T-cell (primary cell): ENCODE measurements around the gene FABP7. TPM values are rescaled to one million over a fixed set of nuclear protein-coding genes. Genes with fewer than 3 reads are reported as not detected.

Experiments
- ATAC-seq, 4 experiments: fragments of 200-7000 bp in 3 of 4; fragments of 150-1000 bp in 1 of 4; cut with Tn5 transposase; replicated peaks in 1 of 4; 1 replicate in 3 of 4; 2 replicates in 1 of 4; pipeline ENCODE4 v1.10.0; 2021; ENCODE audit warnings: moderate library complexity in 3 of 4, mild to moderate bottlenecking in 2 of 4, moderate number of reproducible peaks in 1 of 4
- CTCF ChIA-PET, 2 donors: fragments of 300-600 bp; sonication (Branson Sonifier 250); formaldehyde crosslinking; loops; one replicate each; lab custom pipeline; 2022; ENCODE audit warnings: antibody characterized with exemption in 2 of 2; lab: Charles Lee
- POLR2A ChIA-PET, 2 donors: fragments of 300-600 bp; sonication (Branson Sonifier 250); formaldehyde crosslinking; loops; one replicate each; lab custom pipeline; 2022; ENCODE audit warnings: antibody characterized with exemption in 2 of 2; lab: Charles Lee
- DNase-seq, 35 experiments: peaks; one replicate each; pipeline versions ENCODE4 v3.0.0 to v3.0.0-alpha.2; 2013 to 2023
- H3K27ac ChIP-seq: one replicate; pipeline ENCODE4 v1.5.1; 2013; ENCODE audit warnings: low read length
- H3K27me3 ChIP-seq, 2 experiments: replicated peaks in 1 of 2; 1 replicate in 1 of 2; 2 replicates in 1 of 2; pipeline versions ENCODE4 v1.6.1 to v1.7.0; 2013; ENCODE audit warnings: low read length in 1 of 2, mixed read lengths in 1 of 2; ENCODE audit not compliant: control insufficient read depth in 2 of 2, insufficient read depth in 2 of 2; ENCODE audit errors: extremely low read depth in 1 of 2
- H3K36me3 ChIP-seq, 2 donors: 1 replicate in 1 of 2; 2 replicates in 1 of 2; pipeline versions ENCODE4 v1.6.1 to v1.7.0; 2013; ENCODE audit warnings: low read length in 1 of 2; ENCODE audit not compliant: control insufficient read depth in 2 of 2, insufficient read depth in 1 of 2; ENCODE audit errors: extremely low read depth in 1 of 2
- H3K4me1 ChIP-seq, 2 experiments: 1 replicate in 1 of 2; 2 replicates in 1 of 2; pipeline versions ENCODE4 v1.6.1 to v1.7.0; 2013; ENCODE audit warnings: low read length in 2 of 2, mixed read lengths in 1 of 2; ENCODE audit not compliant: insufficient read depth in 2 of 2, control insufficient read depth in 1 of 2; ENCODE audit errors: extremely low read depth in 1 of 2
- H3K4me3 ChIP-seq, 2 donors: 1 replicate in 1 of 2; 2 replicates in 1 of 2; pipeline versions ENCODE4 v1.5.1 to v1.7.0; 2013; ENCODE audit warnings: mild to moderate bottlenecking in 2 of 2, low read length in 1 of 2, moderate library complexity in 1 of 2; ENCODE audit not compliant: control insufficient read depth in 1 of 2; ENCODE audit errors: extremely low read depth in 1 of 2
- H3K9me3 ChIP-seq: 2 replicates; pipeline ENCODE4 v1.7.0; 2013
- H3K27ac Mint-ChIP-seq, 2 donors: one replicate each; pipeline ENCODE4 v1.8.0; 2020 to 2021; ENCODE audit warnings: mild to moderate bottlenecking in 2 of 2, mixed read lengths in 2 of 2
- H3K27me3 Mint-ChIP-seq, 2 donors: one replicate each; pipeline ENCODE4 v1.8.0; 2021 to 2022; ENCODE audit warnings: mixed read lengths in 2 of 2
- H3K36me3 Mint-ChIP-seq: one replicate; pipeline ENCODE4 v1.8.0; 2021; ENCODE audit warnings: mixed read lengths
- H3K4me1 Mint-ChIP-seq, 3 donors: one replicate each; pipeline ENCODE4 v1.8.0; 2020 to 2022; ENCODE audit warnings: mixed read lengths in 3 of 3, mild to moderate bottlenecking in 1 of 3
- H3K4me3 Mint-ChIP-seq, 3 donors: one replicate each; pipeline ENCODE4 v1.8.0; 2020 to 2022; ENCODE audit warnings: mild to moderate bottlenecking in 3 of 3, mixed read lengths in 3 of 3, moderate library complexity in 3 of 3
- H3K9me3 Mint-ChIP-seq, 3 donors: one replicate each; pipeline ENCODE4 v1.8.0; 2020 to 2022; ENCODE audit warnings: mixed read lengths in 3 of 3
- WGBS: methylation state at CpG from one replicate; pipeline ENCODE4 v1.1.5; 2013; ENCODE audit warnings: missing lambda C conversion rate; ENCODE audit not compliant: insufficient coverage; 5-methylcytosine and 5-hydroxymethylcytosine counted together
- total RNA-seq, 35 experiments: library from RNA in 6 of 35; stranded (reverse) in 6 of 35; fragments of 120-200 nt in 1 of 35; gene quantifications; one replicate each; pipeline versions ENCODE4 v1.2.1 to v1.2.4 and lab custom pipeline; 2013 to 2026

Gene FABP7
- total RNA-seq, 5 donors from 2014 or later (not counting 1 experiment from before 2014, with no cell fraction given): not detected

GRCh38 chr6:122832459-122832858 lies 52.9 kb downstream of the FABP7 start:
- ATAC-seq (no peak), DNase-seq (no peak)
- Histone ChIP-seq H3K4me1 (no peaks in the 10 kb centered on the region), H3K4me3 (no peak overlapping the region), H3K36me3 (no peaks in the 10 kb centered on the region), H3K9me3 (no peaks in the 10 kb centered on the region), H3K27ac (no peak overlapping the region), H3K27me3 (peaks cover 2 to 3% of the 10 kb centered on the region in 2 experiments)
- Mint-ChIP-seq H3K9me3 (no peaks in the 10 kb centered on the region), H3K4me3 (no peak overlapping the region), H3K27ac (no peak overlapping the region), H3K36me3 (no peaks in the 10 kb centered on the region), H3K27me3 (peaks cover 4 to 12% of the 10 kb centered on the region in 2 donors), H3K4me1 (no peaks in the 10 kb centered on the region)
- 100% methylated on average over 1 of the region's 3 CpGs for WGBS
- ChIA-PET CTCF (no interaction called here), POLR2A (no interaction called here)

- Histone ChIP-seq H3K27ac (no peak overlapping the region), H3K27me3 (peaks cover 2 to 3% of the 10 kb centered on the region in 2 experiments), H3K36me3 (no peaks in the 10 kb centered on the region), H3K9me3 (no peaks in the 10 kb centered on the region), H3K4me1 (no peaks in the 10 kb centered on the region), H3K4me3 (no peak overlapping the region)
- H3K4me1 Mint-ChIP-seq: no peaks in the 10 kb centered on the region
- H3K4me3 Mint-ChIP-seq: no peak overlapping the region
- H3K36me3 Mint-ChIP-seq: no peaks in the 10 kb centered on the region
- ATAC-seq (no peak), DNase-seq (no peak)
- H3K27ac Mint-ChIP-seq: no peak overlapping the region
- ChIA-PET POLR2A (no interaction called here), CTCF (no interaction called here)
- peaks cover 4 to 12% of the 10 kb centered on the region in 2 donors for H3K27me3 Mint-ChIP-seq
- H3K9me3 Mint-ChIP-seq: no peaks in the 10 kb centered on the region
- WGBS: 100% methylated on average over 3 of the region's 7 CpGs
Observed at GRCh38 chr6:122833021-122833491, 53.5 kb downstream of the FABP7 start.

Other genes starting within 250 kb of the FABP7 start
- gene PKIB, start 169.3 kb upstream of the FABP7 start, total RNA-seq: 1 to 10 TPM in 3 of 5 donors, under 1 TPM in 2; 0.47 to 2.1 (median 1.1) TPM
- gene SMPDL3A, start 9.5 kb downstream of the FABP7 start, total RNA-seq: under 1 TPM in 1 of 5 donors, not detected in 4; 0.16 TPM
- gene CLVS2, start 216.5 kb downstream of the FABP7 start, total RNA-seq: not detected